Ovary (tissue), 3 donors: ENCODE data around the gene PLBD1.

Experiments
- EP300 ChIP-seq: sonication (generic); formaldehyde crosslinking; IDR thresholded peaks from one replicate; pipeline ENCODE4 v1.6.1; 2017; ENCODE audit warnings: antibody characterized with exemption
- POLR2A ChIP-seq: fragments of 450-650 bp; IDR thresholded peaks from one replicate; pipeline ENCODE4 v1.6.1; 2017; ENCODE audit warnings: antibody characterized with exemption, mild to moderate bottlenecking, moderate library complexity
- TF ChIP-seq, protein P1 (sequence below), 3 donors: fragments of 450-650 bp in 2 of 3; fragments of 200-600 bp in 1 of 3; IDR thresholded peaks; one replicate each; pipeline versions ENCODE4 v1.5.1 to v1.8.0; 2016 to 2022; ENCODE audit warnings: antibody characterized with exemption in 3 of 3, mild to moderate bottlenecking in 1 of 3
- donor health status: DM: no; HTN: no; CAD: no.

DNA sequence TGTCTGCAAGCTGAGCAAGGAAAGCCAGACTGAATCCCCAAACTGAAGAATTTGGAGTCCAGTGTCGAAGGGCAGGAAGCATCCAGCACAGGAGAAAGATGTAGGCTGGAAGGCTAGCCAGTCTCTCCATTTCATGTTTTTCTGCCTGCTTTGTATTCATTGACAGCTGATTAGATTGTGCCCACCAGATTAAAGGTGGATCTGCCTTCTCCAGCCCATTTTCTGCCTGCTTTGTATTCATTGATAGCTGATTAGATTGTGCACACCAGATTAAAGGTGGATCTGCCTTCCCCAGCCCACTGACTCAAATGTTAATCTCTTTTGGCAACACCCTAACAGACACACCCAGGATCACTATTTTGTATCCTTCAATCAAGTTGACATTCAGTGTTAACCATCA, 85.3 kb downstream of the PLBD1 start:
- TF ChIP-seq, protein P1, sequence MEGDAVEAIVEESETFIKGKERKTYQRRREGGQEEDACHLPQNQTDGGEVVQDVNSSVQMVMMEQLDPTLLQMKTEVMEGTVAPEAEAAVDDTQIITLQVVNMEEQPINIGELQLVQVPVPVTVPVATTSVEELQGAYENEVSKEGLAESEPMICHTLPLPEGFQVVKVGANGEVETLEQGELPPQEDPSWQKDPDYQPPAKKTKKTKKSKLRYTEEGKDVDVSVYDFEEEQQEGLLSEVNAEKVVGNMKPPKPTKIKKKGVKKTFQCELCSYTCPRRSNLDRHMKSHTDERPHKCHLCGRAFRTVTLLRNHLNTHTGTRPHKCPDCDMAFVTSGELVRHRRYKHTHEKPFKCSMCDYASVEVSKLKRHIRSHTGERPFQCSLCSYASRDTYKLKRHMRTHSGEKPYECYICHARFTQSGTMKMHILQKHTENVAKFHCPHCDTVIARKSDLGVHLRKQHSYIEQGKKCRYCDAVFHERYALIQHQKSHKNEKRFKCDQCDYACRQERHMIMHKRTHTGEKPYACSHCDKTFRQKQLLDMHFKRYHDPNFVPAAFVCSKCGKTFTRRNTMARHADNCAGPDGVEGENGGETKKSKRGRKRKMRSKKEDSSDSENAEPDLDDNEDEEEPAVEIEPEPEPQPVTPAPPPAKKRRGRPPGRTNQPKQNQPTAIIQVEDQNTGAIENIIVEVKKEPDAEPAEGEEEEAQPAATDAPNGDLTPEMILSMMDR (IDR thresholded peaks at IDR 0.05): no peak
- TF ChIP-seq EP300 (no peak), POLR2A (no peak)
